Panc1 (cell line): Measurements from ENCODE around the gene GRAMD1B. TPM values are rescaled to one million over a fixed set of nuclear protein-coding genes. Genes with fewer than 3 reads are reported as not detected.

Source experiments
- ATAC-seq: fragments of 200-7000 bp; cut with Tn5 transposase; 2 replicates; pipeline ENCODE4 v1.9.1; 2020; ENCODE audit warnings: mild to moderate bottlenecking, moderate library complexity
- BruUV-seq: library from RNA; stranded (reverse); fragments of 400-500 nt; replicated peaks from 2 replicates; lab custom pipeline; 2021; lab: Mats Ljungman, UMichigan
- CTCF ChIA-PET: fragments of 300-600 bp; sonication (Branson Sonifier 250); formaldehyde crosslinking; loops from one replicate; lab custom pipeline; 2022; ENCODE audit warnings: antibody characterized with exemption; lab: Charles Lee
- POLR2A ChIA-PET: fragments of 300-600 bp; sonication (Branson Sonifier 250); formaldehyde crosslinking; loops from one replicate; lab custom pipeline; 2022; ENCODE audit warnings: antibody characterized with exemption; lab: Charles Lee
- DNase-seq: peaks from one replicate; pipeline ENCODE4 v3.0.0-alpha.2; 2010; ENCODE audit warnings: low read depth, low spot score
- H3K27ac ChIP-seq: 2 replicates; pipeline ENCODE4 v1.5.1; 2011; ENCODE audit warnings: mild to moderate bottlenecking, low read length, inconsistent platforms
- H3K27me3 ChIP-seq: fragments of 200-500 bp; sonication (Bioruptor generic); 2 replicates; pipeline ENCODE4 v1.6.0; 2014; ENCODE audit warnings: low read length, inconsistent platforms; ENCODE audit not compliant: control insufficient read depth, insufficient read depth
- H3K36me3 ChIP-seq: fragments of 200-500 bp; sonication (Bioruptor generic); 2 replicates; pipeline ENCODE4 v1.5.1; 2014; ENCODE audit warnings: inconsistent platforms, mild to moderate bottlenecking, low read length, moderate library complexity; ENCODE audit not compliant: control insufficient read depth, insufficient read depth
- H3K4me1 ChIP-seq: 2 replicates; pipeline ENCODE4 v1.5.1; 2011; ENCODE audit warnings: inconsistent platforms, mild to moderate bottlenecking, low read length, moderate library complexity; ENCODE audit not compliant: control insufficient read depth, insufficient read depth
- H3K4me3 ChIP-seq, 2 experiments: 2 replicates each; pipeline ENCODE4 v1.5.1; 2011 to 2012; ENCODE audit warnings: low read depth in 2 of 2, low read length in 2 of 2, mild to moderate bottlenecking in 2 of 2, inconsistent platforms in 1 of 2, moderate library complexity in 1 of 2
- H3K9me3 ChIP-seq: fragments of 200-500 bp; sonication (Bioruptor generic); 2 replicates; pipeline ENCODE4 v1.5.1; 2014; ENCODE audit warnings: low read depth, mild to moderate bottlenecking, inconsistent platforms, low read length, moderate library complexity; ENCODE audit not compliant: control insufficient read depth, insufficient read depth
- POLR2AphosphoS5 ChIP-seq: IDR thresholded peaks from 2 replicates; pipeline ENCODE4 v1.6.1; 2012; ENCODE audit warnings: mild to moderate bottlenecking, low read depth, low read length, moderate library complexity
- SIN3A ChIP-seq: IDR thresholded peaks from 2 replicates; pipeline ENCODE4 v1.6.1; 2012; ENCODE audit warnings: low read depth, mild to moderate bottlenecking, low read length, moderate library complexity, borderline replicate concordance; ENCODE audit not compliant: insufficient read depth
- TCF7L2 ChIP-seq: IDR thresholded peaks from 2 replicates; pipeline ENCODE4 v1.6.1; 2011; ENCODE audit warnings: mild to moderate bottlenecking, low read depth, low read length, inconsistent platforms
- in situ Hi-C: cut with HindIII; loops from 2 replicates; pipeline ENCODE4 v1.10.0; 2016; ENCODE audit warnings: low sequenced_read_pairs, low pct_unique_long_range_greater_than_20kb
- intact Hi-C: fragments of 100-400 bp; cut with micrococcal nuclease; formaldehyde crosslinking; loops from one replicate; pipeline ENCODE4 v1.10.0; 2022; ENCODE audit not compliant: unreplicated experiment
- total RNA-seq: library from RNA; stranded (reverse); gene quantifications from one replicate; pipeline ENCODE4 v1.2.1, GENCODE V29; 2021; ENCODE audit not compliant: unreplicated experiment
- TF ChIP-seq, protein P1 (sequence below): fragments of 450-650 bp; IDR thresholded peaks from 2 replicates; pipeline ENCODE4 v1.5.1; 2017; ENCODE audit warnings: mild to moderate bottlenecking
- TF ChIP-seq, protein P2 (sequence below), 2 experiments: IDR thresholded peaks; 2 replicates each; pipeline ENCODE4 v1.6.1; 2011 to 2012; ENCODE audit warnings: low read depth in 2 of 2, control low read depth in 1 of 2, low read length in 1 of 2, mild to moderate bottlenecking in 1 of 2, moderate library complexity in 1 of 2; ENCODE audit not compliant: insufficient read depth in 1 of 2

GRAMD1B gene
- total RNA-seq, 1 experiment from 2014 or later: 0.46 TPM

DNA sequence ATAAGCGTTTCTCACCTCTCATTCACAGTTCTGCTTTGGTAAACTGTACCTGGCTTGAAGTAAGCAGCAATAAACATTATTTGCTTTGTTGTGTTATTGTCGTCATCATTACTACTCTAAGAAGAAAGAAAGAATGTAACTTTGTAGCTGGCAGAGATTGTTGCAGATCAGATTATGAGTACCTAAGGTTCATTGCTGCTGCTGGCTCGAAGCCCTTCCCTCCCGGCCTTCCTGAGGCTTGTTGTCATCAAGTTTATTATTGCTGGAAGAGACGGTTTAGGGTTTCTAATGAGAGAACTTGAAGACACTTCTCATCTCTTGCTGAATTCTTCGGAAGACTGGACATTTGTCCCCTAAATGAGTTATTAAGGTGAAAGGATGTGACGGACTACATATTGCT is 101.3 kb downstream of the GRAMD1B start:
- CTCF ChIA-PET: interaction anchor here (1.2 kb wide), 1 partner anchor 49 kb away, joined by 3 read pairs; no protein-coding TSS in a partner anchor
- Histone ChIP-seq H3K36me3 (no peaks in the 10 kb centered on the region), H3K4me1 (no peaks in the 10 kb centered on the region), H3K27ac (no peak overlapping the region), H3K9me3 (no peaks in the 10 kb centered on the region), H3K4me3 (no peak overlapping the region), H3K27me3 (peaks cover 9% of the 10 kb centered on the region)
- ATAC-seq (no peak), DNase-seq (no peak)
- intact Hi-C loops (no loop called here), in situ Hi-C loops (no loop called here)
- BruUV-seq: no TSS peak
- POLR2A ChIA-PET: no interaction called here
- TF ChIP-seq, protein P1, sequence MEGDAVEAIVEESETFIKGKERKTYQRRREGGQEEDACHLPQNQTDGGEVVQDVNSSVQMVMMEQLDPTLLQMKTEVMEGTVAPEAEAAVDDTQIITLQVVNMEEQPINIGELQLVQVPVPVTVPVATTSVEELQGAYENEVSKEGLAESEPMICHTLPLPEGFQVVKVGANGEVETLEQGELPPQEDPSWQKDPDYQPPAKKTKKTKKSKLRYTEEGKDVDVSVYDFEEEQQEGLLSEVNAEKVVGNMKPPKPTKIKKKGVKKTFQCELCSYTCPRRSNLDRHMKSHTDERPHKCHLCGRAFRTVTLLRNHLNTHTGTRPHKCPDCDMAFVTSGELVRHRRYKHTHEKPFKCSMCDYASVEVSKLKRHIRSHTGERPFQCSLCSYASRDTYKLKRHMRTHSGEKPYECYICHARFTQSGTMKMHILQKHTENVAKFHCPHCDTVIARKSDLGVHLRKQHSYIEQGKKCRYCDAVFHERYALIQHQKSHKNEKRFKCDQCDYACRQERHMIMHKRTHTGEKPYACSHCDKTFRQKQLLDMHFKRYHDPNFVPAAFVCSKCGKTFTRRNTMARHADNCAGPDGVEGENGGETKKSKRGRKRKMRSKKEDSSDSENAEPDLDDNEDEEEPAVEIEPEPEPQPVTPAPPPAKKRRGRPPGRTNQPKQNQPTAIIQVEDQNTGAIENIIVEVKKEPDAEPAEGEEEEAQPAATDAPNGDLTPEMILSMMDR: no peak
- TF ChIP-seq, protein P2, sequence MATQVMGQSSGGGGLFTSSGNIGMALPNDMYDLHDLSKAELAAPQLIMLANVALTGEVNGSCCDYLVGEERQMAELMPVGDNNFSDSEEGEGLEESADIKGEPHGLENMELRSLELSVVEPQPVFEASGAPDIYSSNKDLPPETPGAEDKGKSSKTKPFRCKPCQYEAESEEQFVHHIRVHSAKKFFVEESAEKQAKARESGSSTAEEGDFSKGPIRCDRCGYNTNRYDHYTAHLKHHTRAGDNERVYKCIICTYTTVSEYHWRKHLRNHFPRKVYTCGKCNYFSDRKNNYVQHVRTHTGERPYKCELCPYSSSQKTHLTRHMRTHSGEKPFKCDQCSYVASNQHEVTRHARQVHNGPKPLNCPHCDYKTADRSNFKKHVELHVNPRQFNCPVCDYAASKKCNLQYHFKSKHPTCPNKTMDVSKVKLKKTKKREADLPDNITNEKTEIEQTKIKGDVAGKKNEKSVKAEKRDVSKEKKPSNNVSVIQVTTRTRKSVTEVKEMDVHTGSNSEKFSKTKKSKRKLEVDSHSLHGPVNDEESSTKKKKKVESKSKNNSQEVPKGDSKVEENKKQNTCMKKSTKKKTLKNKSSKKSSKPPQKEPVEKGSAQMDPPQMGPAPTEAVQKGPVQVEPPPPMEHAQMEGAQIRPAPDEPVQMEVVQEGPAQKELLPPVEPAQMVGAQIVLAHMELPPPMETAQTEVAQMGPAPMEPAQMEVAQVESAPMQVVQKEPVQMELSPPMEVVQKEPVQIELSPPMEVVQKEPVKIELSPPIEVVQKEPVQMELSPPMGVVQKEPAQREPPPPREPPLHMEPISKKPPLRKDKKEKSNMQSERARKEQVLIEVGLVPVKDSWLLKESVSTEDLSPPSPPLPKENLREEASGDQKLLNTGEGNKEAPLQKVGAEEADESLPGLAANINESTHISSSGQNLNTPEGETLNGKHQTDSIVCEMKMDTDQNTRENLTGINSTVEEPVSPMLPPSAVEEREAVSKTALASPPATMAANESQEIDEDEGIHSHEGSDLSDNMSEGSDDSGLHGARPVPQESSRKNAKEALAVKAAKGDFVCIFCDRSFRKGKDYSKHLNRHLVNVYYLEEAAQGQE (IDR thresholded peaks at IDR 0.05; ENCODE audit: insufficient read depth in 1 of 2, low read depth in 2 of 2, low read length in 1 of 2): no peak
- no peak for TF ChIP-seq TCF7L2
- no peak for TF ChIP-seq POLR2AphosphoS5
- TF ChIP-seq SIN3A: no peak

DNA sequence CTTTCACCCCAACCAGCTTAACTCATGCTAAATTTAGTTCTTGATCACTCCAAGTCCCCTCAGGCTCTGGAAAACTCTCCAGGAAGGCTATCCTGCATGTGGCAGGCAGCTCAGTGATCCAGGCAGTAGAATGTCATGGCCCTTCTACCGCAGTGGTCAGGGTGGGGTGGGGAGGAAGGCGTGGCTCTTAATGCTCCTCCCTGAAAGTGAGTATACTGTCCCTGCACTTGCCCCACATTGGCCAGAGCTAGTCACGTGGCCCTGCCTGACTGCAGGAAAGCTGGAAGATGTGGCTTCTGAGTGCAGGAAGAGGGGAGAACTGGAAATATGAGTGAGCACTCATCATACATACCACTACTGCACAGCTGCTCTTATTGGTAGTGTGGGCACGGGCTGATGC is 102.1 kb downstream of the GRAMD1B start:
- Histone ChIP-seq H3K36me3 (no peaks in the 10 kb centered on the region), H3K4me1 (no peaks in the 10 kb centered on the region), H3K4me3 (no peak overlapping the region), H3K27ac (no peak overlapping the region), H3K27me3 (peaks cover 6% of the 10 kb centered on the region), H3K9me3 (no peaks in the 10 kb centered on the region)
- ATAC-seq (no peak), DNase-seq (no peak)
- BruUV-seq: no TSS peak
- ChIA-PET POLR2A (no interaction called here), CTCF (interaction anchor here (0.5 kb wide), 1 partner anchor 8 kb away, joined by 6 read pairs; no protein-coding TSS in a partner anchor)
- intact Hi-C loops (no loop called here), in situ Hi-C loops (no loop called here)
- TF ChIP-seq POLR2AphosphoS5 (no peak), SIN3A (no peak), TCF7L2 (no peak)
- TF ChIP-seq, protein P2 (IDR thresholded peaks at IDR 0.05; ENCODE audit: insufficient read depth in 1 of 2, low read depth in 2 of 2, low read length in 1 of 2): no peak
- TF ChIP-seq, protein P1: no peak
